Ascending aorta (tissue), 2 donors: ENCODE measurements around the gene NBAS. TPM values are rescaled to one million over a fixed set of nuclear protein-coding genes. Genes with fewer than 3 reads are reported as not detected.

Experiments
- DNase-seq, 2 donors: peaks; one replicate each; pipeline ENCODE4 v3.0.0-alpha.2; 2019; ENCODE audit warnings: low spot score in 2 of 2
- H3K27ac ChIP-seq, 2 donors: fragments of 200-600 bp; sonication (generic); one replicate each; pipeline ENCODE4 v1.5.1; 2016 to 2017; ENCODE audit warnings: mild to moderate bottlenecking in 1 of 2
- H3K27me3 ChIP-seq: fragments of 200-600 bp; sonication (generic); one replicate; pipeline ENCODE4 v1.5.1; 2017
- H3K36me3 ChIP-seq, 2 donors: fragments of 200-600 bp; sonication (generic); one replicate each; pipeline ENCODE4 v1.5.1; 2016
- H3K4me1 ChIP-seq, 2 donors: fragments of 200-600 bp; sonication (generic); one replicate each; pipeline ENCODE4 v1.5.1; 2016 to 2017; ENCODE audit warnings: mild to moderate bottlenecking in 1 of 2
- H3K4me3 ChIP-seq, 2 donors: fragments of 200-600 bp; sonication (generic); one replicate each; pipeline ENCODE4 v1.5.1; 2016 to 2017; ENCODE audit warnings: mild to moderate bottlenecking in 1 of 2
- H3K9me3 ChIP-seq, 2 donors: fragments of 200-600 bp; sonication (generic); one replicate each; pipeline ENCODE4 v1.5.1; 2016
- intact Hi-C: fragments of 100-400 bp; cut with DNase I; formaldehyde crosslinking; loops from one replicate; pipeline ENCODE4 v1.15.1; 2023
- total RNA-seq: library from RNA; depleted of rRNA; stranded (reverse); fragments of >200 nt; gene quantifications from one replicate; pipeline ENCODE4 v1.1.0, GENCODE V29; 2016
- TF ChIP-seq, protein P1 (sequence below), 3 experiments: fragments of 200-600 bp in 2 of 3; fragments of 450-650 bp in 1 of 3; sonication (generic) in 2 of 3; IDR thresholded peaks; one replicate each; pipeline ENCODE4 v1.5.1; 2016 to 2019; ENCODE audit warnings: antibody characterized with exemption in 3 of 3, mild to moderate bottlenecking in 1 of 3, moderate library complexity in 1 of 3

The NBAS gene
- total RNA-seq, 1 donor from 2014 or later, result 37.1 TPM

DNA sequence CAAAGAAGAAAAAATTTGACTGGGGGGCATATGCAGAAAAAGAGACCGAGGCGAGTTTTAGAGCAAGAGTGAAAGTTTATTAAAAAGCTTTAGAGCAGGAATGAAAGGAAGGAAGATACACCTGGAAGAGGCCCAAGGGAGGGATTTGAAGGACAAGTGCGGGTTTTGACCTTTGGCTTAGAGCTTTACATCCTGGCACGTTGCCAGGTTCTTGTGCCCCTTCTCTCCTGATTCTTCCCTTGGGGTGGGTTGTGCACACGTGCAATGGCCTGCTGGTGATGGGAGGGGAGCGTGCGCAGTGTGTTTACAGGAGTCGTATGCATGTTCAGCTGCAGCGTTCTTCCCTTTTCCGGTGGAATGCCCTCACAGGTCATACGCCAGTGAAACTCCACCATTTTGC lies 208.8 kb downstream of the NBAS start:
- intact Hi-C loops, result no loop called here
- Histone ChIP-seq H3K27ac (no peak overlapping the region), H3K4me3 (no peak overlapping the region), H3K36me3 (peaks cover 17 to 54% of the 10 kb centered on the region in 2 donors), H3K4me1 (no peaks in the 10 kb centered on the region), H3K27me3 (no peaks in the 10 kb centered on the region), H3K9me3 (no peaks in the 10 kb centered on the region)
- no peak for DNase-seq
- TF ChIP-seq, protein P1, sequence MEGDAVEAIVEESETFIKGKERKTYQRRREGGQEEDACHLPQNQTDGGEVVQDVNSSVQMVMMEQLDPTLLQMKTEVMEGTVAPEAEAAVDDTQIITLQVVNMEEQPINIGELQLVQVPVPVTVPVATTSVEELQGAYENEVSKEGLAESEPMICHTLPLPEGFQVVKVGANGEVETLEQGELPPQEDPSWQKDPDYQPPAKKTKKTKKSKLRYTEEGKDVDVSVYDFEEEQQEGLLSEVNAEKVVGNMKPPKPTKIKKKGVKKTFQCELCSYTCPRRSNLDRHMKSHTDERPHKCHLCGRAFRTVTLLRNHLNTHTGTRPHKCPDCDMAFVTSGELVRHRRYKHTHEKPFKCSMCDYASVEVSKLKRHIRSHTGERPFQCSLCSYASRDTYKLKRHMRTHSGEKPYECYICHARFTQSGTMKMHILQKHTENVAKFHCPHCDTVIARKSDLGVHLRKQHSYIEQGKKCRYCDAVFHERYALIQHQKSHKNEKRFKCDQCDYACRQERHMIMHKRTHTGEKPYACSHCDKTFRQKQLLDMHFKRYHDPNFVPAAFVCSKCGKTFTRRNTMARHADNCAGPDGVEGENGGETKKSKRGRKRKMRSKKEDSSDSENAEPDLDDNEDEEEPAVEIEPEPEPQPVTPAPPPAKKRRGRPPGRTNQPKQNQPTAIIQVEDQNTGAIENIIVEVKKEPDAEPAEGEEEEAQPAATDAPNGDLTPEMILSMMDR (IDR thresholded peaks at IDR 0.05), result no peak

DNA sequence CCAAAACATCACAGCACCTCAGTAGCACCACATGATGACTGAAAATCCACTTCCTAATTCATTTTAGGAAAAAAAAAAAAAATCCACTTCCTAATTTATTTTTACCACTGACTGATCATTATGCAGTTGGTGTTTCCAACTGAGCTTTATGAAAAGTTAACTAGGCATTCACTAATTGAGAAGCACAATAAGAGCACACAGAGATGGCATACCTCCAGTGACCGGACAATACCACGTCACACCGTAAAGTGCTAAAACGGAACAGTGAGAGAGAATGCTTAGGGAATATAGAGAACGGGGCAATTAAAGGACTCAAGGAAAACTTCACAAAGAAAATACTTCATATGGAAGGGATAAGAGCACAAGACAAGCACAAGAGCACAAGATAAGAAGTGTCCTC lies 212.5 kb downstream of the NBAS start:
- intact Hi-C loops, result no loop called here
- Histone ChIP-seq H3K27ac (no peak overlapping the region), H3K27me3 (no peaks in the 10 kb centered on the region), H3K4me3 (no peak overlapping the region), H3K4me1 (no peaks in the 10 kb centered on the region), H3K9me3 (no peaks in the 10 kb centered on the region), H3K36me3 (peaks cover 12 to 44% of the 10 kb centered on the region in 2 donors)
- TF ChIP-seq, protein P1 (IDR thresholded peaks at IDR 0.05), result no peak
- no peak for DNase-seq

- H3K9me3 ChIP-seq, result no peaks in the 10 kb centered on the region
- no peaks in the 10 kb centered on the region for H3K4me1 ChIP-seq
- TF ChIP-seq, protein P1 (IDR thresholded peaks at IDR 0.05), result no peak
- H3K27ac ChIP-seq, result no peak overlapping the region
- H3K36me3 ChIP-seq, result peaks cover 8 to 39% of the 10 kb centered on the region in 2 donors
- intact Hi-C loops, result no loop called here
- DNase-seq, result no peak
- no peak overlapping the region for H3K4me3 ChIP-seq
- H3K27me3 ChIP-seq, result no peaks in the 10 kb centered on the region
Observed at GRCh38 chr2:15348045-15348444, 213.1 kb downstream of the NBAS start.

DNA sequence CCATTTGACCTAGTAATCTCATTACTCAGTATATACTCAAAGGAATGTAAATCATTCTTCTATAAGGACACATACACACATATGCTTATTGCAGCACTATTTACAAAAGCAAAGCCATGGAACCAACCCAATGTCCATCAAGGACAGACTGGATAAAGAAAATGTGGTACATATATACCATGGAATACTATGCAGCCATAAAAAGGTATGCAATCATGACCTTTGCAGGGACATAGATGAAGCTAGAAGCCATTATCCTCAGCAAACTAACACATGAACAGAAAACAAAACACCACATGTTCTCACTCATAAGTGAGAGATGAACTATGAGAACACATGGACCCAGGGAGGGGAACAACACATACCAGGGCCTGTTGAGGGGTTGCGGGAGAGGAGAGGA lies 214.5 kb downstream of the NBAS start:
- Histone ChIP-seq H3K9me3 (no peaks in the 10 kb centered on the region), H3K4me1 (no peaks in the 10 kb centered on the region), H3K4me3 (no peak overlapping the region), H3K36me3 (peaks cover 7 to 24% of the 10 kb centered on the region in 2 donors), H3K27me3 (no peaks in the 10 kb centered on the region), H3K27ac (no peak overlapping the region)
- TF ChIP-seq, protein P1 (IDR thresholded peaks at IDR 0.05), result no peak
- no peak for DNase-seq
- intact Hi-C loops, result no loop called here

- H3K4me1 ChIP-seq, result no peaks in the 10 kb centered on the region
- H3K27ac ChIP-seq, result no peak overlapping the region
- no peak for DNase-seq
Observed at GRCh38 chr2:15337996-15338666, 223.0 kb downstream of the NBAS start.

More at GRCh38 chr2:15337996-15338666, 223.0 kb downstream of the NBAS start:
- TF ChIP-seq, protein P1 (IDR thresholded peaks at IDR 0.05), result no peak
- H3K36me3 ChIP-seq, result peaks cover 0 to 13% of the 10 kb centered on the region in 2 donors
- intact Hi-C loops, result no loop called here
- H3K27me3 ChIP-seq, result no peaks in the 10 kb centered on the region
- no peaks in the 10 kb centered on the region for H3K9me3 ChIP-seq
- no peak overlapping the region for H3K4me3 ChIP-seq
